HepG2 (cell line): ENCODE results near the gene ZNF655. TPM values are rescaled to one million over a fixed set of nuclear protein-coding genes. Genes with fewer than 3 reads are reported as not detected.

Experiments used
- DNMT3B ChIP-seq: conservative IDR thresholded peaks from 2 replicates; pipeline ENCODE4 v1.6.1; 2016; ENCODE audit warnings: missing biosample characterization, control low read depth
- GATA4 ChIP-seq: sonication (generic); IDR thresholded peaks from 2 replicates; pipeline ENCODE4 v1.6.1; 2016; ENCODE audit warnings: antibody characterized with exemption, low read depth, borderline replicate concordance
- IRX3 ChIP-seq: sonication (generic); formaldehyde crosslinking; IDR thresholded peaks from 2 replicates; pipeline ENCODE4 v1.8.1; 2023; ENCODE audit warnings: mild to moderate bottlenecking, low read depth, missing genetic modification reagents, borderline replicate concordance
- MED1 ChIP-seq: sonication (generic); formaldehyde crosslinking; IDR thresholded peaks from 2 replicates; pipeline ENCODE4 v1.4.0; 2020; ENCODE audit warnings: missing genetic modification reagents
- NCOA2 ChIP-seq: sonication (generic); formaldehyde crosslinking; IDR thresholded peaks from 2 replicates; pipeline ENCODE4 v1.8.0; 2022; ENCODE audit warnings: inconsistent platforms
- NFE2 ChIP-seq: sonication (generic); formaldehyde crosslinking; IDR thresholded peaks from 2 replicates; pipeline ENCODE4 v1.4.0; 2020; ENCODE audit warnings: missing genetic modification reagents
- SCMH1 ChIP-seq: sonication (generic); formaldehyde crosslinking; IDR thresholded peaks from 2 replicates; pipeline ENCODE4 v1.9.0; 2021; ENCODE audit warnings: missing genetic modification reagents, mild to moderate bottlenecking, borderline replicate concordance
- TBX3 ChIP-seq: fragments of 450-650 bp; IDR thresholded peaks from 2 replicates; pipeline ENCODE4 v1.6.1; 2017; ENCODE audit warnings: antibody characterized with exemption, mild to moderate bottlenecking, inconsistent platforms, borderline replicate concordance
- ZBTB7A ChIP-seq: sonication (generic); formaldehyde crosslinking; IDR thresholded peaks from 2 replicates; pipeline ENCODE4 v1.8.0; 2022; ENCODE audit warnings: mild to moderate bottlenecking, missing genetic modification reagents
- ZC3H13 ChIP-seq: sonication (generic); formaldehyde crosslinking; IDR thresholded peaks from 2 replicates; pipeline ENCODE4 v1.8.1; 2023; ENCODE audit warnings: mild to moderate bottlenecking, missing genetic modification reagents, moderate library complexity
- ZIK1 ChIP-seq: sonication (generic); formaldehyde crosslinking; IDR thresholded peaks from 2 replicates; pipeline ENCODE4 v1.5.0; 2020; ENCODE audit warnings: mild to moderate bottlenecking, low read depth, missing genetic modification reagents, borderline replicate concordance
- ZKSCAN1 ChIP-seq: fragments of 150-350 bp; IDR thresholded peaks from 2 replicates; pipeline ENCODE4 v1.6.1; 2014; ENCODE audit warnings: low read length
- ZNF337 ChIP-seq: sonication (generic); formaldehyde crosslinking; IDR thresholded peaks from 2 replicates; pipeline ENCODE4 v1.5.1; 2020; ENCODE audit warnings: missing genetic modification reagents, low read depth, mild to moderate bottlenecking, borderline replicate concordance
- ZNF547 ChIP-seq: sonication (generic); formaldehyde crosslinking; IDR thresholded peaks from 2 replicates; pipeline ENCODE4 v1.5.1; 2020; ENCODE audit warnings: mild to moderate bottlenecking, missing genetic modification reagents
- ZNF557 ChIP-seq: sonication (generic); formaldehyde crosslinking; IDR thresholded peaks from 2 replicates; pipeline ENCODE4 v1.4.0; 2020; ENCODE audit warnings: missing genetic modification reagents
- ZNF558 ChIP-seq: sonication (generic); formaldehyde crosslinking; IDR thresholded peaks from 2 replicates; pipeline ENCODE4 v1.9.0; 2022; ENCODE audit warnings: mild to moderate bottlenecking, missing genetic modification reagents, borderline replicate concordance
- ZNF563 ChIP-seq: sonication (generic); formaldehyde crosslinking; IDR thresholded peaks from 2 replicates; pipeline ENCODE4 v1.8.0; 2022; ENCODE audit warnings: mild to moderate bottlenecking, moderate library complexity, missing genetic modification reagents
- ZNF569 ChIP-seq: sonication (generic); formaldehyde crosslinking; IDR thresholded peaks from 2 replicates; pipeline ENCODE4 v1.5.0; 2020; ENCODE audit warnings: mild to moderate bottlenecking, missing genetic modification reagents, moderate library complexity, borderline replicate concordance
- ZNF777 ChIP-seq: sonication (generic); formaldehyde crosslinking; IDR thresholded peaks from 2 replicates; pipeline ENCODE4 v1.4.0; 2020; ENCODE audit warnings: missing genetic modification reagents
- polyA plus RNA-seq, 8 experiments: library from polyadenylated mRNA; depleted of rRNA in 3 of 8; stranded (reverse) in 7 of 8; unstranded in 1 of 8; fragments of >200 nt; fragmentation: Illumina TruSeq in 4 of 8; extraction: Trizol in 4 of 8; gene quantifications; 2 replicates each; pipeline versions ENCODE4 v1.2.1 to v1.2.3, GENCODE V29; 2011 to 2016; ENCODE audit warnings: low read depth in 4 of 8, missing spikeins in 1 of 8, mixed read lengths in 1 of 8; ENCODE audit not compliant: insufficient read depth in 1 of 8
- total RNA-seq, 5 experiments: library from RNA; depleted of rRNA; stranded (reverse); fragments of >200 nt; fragmentation: Illumina TruSeq; extraction: Trizol; gene quantifications; 2 replicates each; pipeline ENCODE4 v1.2.3, GENCODE V29; 2016; ENCODE audit warnings: low read depth in 1 of 5
- TF ChIP-seq, protein P1 (sequence below): sonication (generic); formaldehyde crosslinking; IDR thresholded peaks from 2 replicates; pipeline ENCODE4 v1.8.0; 2022; ENCODE audit warnings: missing genetic modification reagents, mild to moderate bottlenecking, borderline replicate concordance
- TF ChIP-seq, protein P2 (sequence below): sonication (generic); formaldehyde crosslinking; IDR thresholded peaks from 2 replicates; pipeline ENCODE4 v1.4.0; 2020; ENCODE audit warnings: missing genetic modification reagents
- TF ChIP-seq, protein P3 (sequence below): fragments of 450-650 bp; IDR thresholded peaks from 2 replicates; pipeline ENCODE4 v1.6.1; 2017; ENCODE audit warnings: mild to moderate bottlenecking
- TF ChIP-seq, protein P4 (sequence below): sonication (generic); formaldehyde crosslinking; IDR thresholded peaks from 2 replicates; pipeline ENCODE4 v1.9.0; 2022; ENCODE audit warnings: low read depth, missing genetic modification reagents

The ZNF655 gene
- total and polyA plus RNA-seq, 2 of the 13 experiments (the other 11 are each of a cell fraction or from before 2014, with no cell fraction given) = 53.4 to 75.6 TPM

DNA sequence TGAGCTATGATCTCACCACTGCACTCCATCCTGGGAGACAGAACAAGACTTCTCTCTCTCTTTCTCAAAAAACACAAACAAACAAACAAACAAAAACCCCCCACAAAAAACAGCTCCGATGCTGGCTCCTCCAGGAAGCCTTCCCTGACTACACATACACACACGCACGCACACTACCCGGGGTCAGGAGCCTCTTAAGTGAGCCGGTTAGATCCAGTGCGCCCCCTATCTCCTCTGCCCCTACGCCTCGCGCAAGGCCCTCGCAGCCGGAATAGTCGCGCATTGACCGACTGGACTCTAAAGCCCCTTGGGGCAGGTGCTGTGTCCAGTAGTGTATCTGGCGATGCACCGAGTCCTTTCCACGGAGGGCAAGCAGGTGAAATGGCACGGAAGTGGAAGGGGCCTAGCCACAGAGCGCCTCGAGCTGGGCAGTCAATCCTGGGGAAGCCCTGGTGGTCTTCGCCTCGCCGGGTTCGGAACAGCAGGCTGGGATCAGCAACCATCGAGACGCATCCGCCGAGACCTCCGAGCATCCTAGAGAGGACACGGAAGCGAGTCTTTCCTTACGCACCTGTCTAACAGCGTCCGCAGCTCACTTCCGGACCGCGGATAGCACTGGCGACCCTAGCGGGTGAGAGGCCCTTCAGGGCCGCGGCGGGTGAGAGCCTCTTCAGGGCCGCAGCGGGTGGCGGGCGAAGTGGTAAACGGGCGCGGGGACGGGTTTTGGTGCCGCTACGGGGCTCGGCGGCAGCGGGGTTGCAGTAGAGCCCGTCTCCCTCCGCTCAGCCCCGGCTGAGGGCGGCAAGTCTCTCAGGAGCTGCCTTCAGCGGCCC lies 58.1 kb downstream of the ZNF655 start, which contains the start of gene ZSCAN25 (continued):
- TF ChIP-seq, protein P1, sequence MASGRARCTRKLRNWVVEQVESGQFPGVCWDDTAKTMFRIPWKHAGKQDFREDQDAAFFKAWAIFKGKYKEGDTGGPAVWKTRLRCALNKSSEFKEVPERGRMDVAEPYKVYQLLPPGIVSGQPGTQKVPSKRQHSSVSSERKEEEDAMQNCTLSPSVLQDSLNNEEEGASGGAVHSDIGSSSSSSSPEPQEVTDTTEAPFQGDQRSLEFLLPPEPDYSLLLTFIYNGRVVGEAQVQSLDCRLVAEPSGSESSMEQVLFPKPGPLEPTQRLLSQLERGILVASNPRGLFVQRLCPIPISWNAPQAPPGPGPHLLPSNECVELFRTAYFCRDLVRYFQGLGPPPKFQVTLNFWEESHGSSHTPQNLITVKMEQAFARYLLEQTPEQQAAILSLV (CRISPR knock-in tag) = peak; percentile 44; the same call in 1 of the 2 replicates
- TF ChIP-seq SCMH1 (CRISPR knock-in tag) = no peak
- peak; percentile 76 for TF ChIP-seq ZIK1 (CRISPR knock-in tag)
- TF ChIP-seq, protein P2, sequence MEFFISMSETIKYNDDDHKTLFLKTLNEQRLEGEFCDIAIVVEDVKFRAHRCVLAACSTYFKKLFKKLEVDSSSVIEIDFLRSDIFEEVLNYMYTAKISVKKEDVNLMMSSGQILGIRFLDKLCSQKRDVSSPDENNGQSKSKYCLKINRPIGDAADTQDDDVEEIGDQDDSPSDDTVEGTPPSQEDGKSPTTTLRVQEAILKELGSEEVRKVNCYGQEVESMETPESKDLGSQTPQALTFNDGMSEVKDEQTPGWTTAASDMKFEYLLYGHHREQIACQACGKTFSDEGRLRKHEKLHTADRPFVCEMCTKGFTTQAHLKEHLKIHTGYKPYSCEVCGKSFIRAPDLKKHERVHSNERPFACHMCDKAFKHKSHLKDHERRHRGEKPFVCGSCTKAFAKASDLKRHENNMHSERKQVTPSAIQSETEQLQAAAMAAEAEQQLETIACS (CRISPR knock-in tag) = no peak
- TF ChIP-seq, protein P3, sequence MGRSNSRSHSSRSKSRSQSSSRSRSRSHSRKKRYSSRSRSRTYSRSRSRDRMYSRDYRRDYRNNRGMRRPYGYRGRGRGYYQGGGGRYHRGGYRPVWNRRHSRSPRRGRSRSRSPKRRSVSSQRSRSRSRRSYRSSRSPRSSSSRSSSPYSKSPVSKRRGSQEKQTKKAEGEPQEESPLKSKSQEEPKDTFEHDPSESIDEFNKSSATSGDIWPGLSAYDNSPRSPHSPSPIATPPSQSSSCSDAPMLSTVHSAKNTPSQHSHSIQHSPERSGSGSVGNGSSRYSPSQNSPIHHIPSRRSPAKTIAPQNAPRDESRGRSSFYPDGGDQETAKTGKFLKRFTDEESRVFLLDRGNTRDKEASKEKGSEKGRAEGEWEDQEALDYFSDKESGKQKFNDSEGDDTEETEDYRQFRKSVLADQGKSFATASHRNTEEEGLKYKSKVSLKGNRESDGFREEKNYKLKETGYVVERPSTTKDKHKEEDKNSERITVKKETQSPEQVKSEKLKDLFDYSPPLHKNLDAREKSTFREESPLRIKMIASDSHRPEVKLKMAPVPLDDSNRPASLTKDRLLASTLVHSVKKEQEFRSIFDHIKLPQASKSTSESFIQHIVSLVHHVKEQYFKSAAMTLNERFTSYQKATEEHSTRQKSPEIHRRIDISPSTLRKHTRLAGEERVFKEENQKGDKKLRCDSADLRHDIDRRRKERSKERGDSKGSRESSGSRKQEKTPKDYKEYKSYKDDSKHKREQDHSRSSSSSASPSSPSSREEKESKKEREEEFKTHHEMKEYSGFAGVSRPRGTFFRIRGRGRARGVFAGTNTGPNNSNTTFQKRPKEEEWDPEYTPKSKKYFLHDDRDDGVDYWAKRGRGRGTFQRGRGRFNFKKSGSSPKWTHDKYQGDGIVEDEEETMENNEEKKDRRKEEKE = no peak
- TF ChIP-seq, protein P4, sequence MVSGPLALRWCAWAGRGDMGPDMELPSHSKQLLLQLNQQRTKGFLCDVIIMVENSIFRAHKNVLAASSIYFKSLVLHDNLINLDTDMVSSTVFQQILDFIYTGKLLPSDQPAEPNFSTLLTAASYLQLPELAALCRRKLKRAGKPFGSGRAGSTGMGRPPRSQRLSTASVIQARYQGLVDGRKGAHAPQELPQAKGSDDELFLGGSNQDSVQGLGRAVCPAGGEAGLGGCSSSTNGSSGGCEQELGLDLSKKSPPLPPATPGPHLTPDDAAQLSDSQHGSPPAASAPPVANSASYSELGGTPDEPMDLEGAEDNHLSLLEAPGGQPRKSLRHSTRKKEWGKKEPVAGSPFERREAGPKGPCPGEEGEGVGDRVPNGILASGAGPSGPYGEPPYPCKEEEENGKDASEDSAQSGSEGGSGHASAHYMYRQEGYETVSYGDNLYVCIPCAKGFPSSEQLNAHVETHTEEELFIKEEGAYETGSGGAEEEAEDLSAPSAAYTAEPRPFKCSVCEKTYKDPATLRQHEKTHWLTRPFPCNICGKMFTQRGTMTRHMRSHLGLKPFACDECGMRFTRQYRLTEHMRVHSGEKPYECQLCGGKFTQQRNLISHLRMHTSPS (CRISPR knock-in tag) = peak; percentile 13; the same call in 1 of the 2 replicates
- TF ChIP-seq ZKSCAN1 = 0 out of 2 replicates have a peak, but pooled peaks have one; percentile 26
- no peak for TF ChIP-seq NFE2 (CRISPR knock-in tag)
- no peak; the same call in 1 of the 2 replicates for TF ChIP-seq ZNF557
- TF ChIP-seq TBX3 = 0 out of 2 replicates have a peak, but pooled peaks have one; percentile 31
- TF ChIP-seq IRX3 = peak; percentile 18; the same call in 1 of the 2 replicates
- peak; percentile 83; the same call in 1 of the 2 replicates for TF ChIP-seq ZNF563 (CRISPR knock-in tag)
- no peak for TF ChIP-seq GATA4
- TF ChIP-seq ZBTB7A (CRISPR knock-in tag) = peak; percentile 94
- no peak; the same call in 1 of the 2 replicates for TF ChIP-seq ZNF569 (CRISPR knock-in tag)
- peak; percentile 67 for TF ChIP-seq ZNF777 (CRISPR knock-in tag)
- TF ChIP-seq ZC3H13 (CRISPR knock-in tag) = no peak; the same call in 1 of the 2 replicates
- peak; percentile 87 for TF ChIP-seq MED1
- TF ChIP-seq NCOA2 (CRISPR knock-in tag) = peak; percentile 33; the same call in 1 of the 2 replicates
- peak; percentile 100 for TF ChIP-seq ZNF337 (CRISPR knock-in tag)
- TF ChIP-seq ZNF547 (CRISPR knock-in tag) = peak; percentile 95
- TF ChIP-seq ZNF558 = peak; percentile 51; the same call in 1 of the 2 replicates
- peak; percentile 97; the same call in 1 of the 2 replicates for TF ChIP-seq DNMT3B (CRISPR knock-in tag)
